Measurements from ENCODE around the gene SCAF4.

DNA sequence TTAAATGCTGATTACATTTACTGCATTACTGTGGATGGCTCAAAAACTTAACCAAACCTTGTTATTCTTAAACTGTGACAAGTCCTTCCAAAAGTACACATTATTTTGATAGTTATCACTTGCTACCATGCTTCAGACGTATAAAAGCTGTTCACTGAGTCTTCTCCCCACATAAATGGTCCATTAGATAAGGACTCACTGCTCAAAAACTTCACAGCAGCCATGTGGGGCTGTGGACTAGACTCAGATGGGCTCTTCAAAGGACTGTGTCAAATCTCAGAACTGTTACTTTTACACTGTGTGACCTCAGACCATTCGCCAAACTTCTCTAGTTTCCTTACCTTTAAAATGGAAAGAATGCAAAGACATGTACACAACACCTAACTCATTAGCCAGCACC is 11.6 kb downstream of the SCAF4 start:
- no peak for TF ChIP-seq POLR2A (IDR thresholded peaks at IDR 0.05; ENCODE audit: low read depth, low read length)
- no peak for TF ChIP-seq TAF1 (IDR thresholded peaks at IDR 0.05; ENCODE audit: borderline replicate concordance, low read depth, low read length)
- TF ChIP-seq POLR2AphosphoS5 (IDR thresholded peaks at IDR 0.05; ENCODE audit: low read depth, low read length) = no peak
